H1 (cell line): Measurements from ENCODE around the gene RPS6KA4. TPM values are rescaled to one million over a fixed set of nuclear protein-coding genes. Genes with fewer than 3 reads are reported as not detected.
A peak's percentile ranks its signal among the peaks of the same experiment; 100 is the strongest.

Experiments used
- CTCF ChIA-PET: fragments of 300-600 bp; sonication (Branson Sonifier 250); formaldehyde crosslinking; loops from one replicate; lab custom pipeline; 2021; ENCODE audit not compliant: partially characterized antibody; lab: Charles Lee
- POLR2A ChIA-PET: fragments of 300-600 bp; sonication (Branson Sonifier 250); formaldehyde crosslinking; loops from one replicate; lab custom pipeline; 2021; ENCODE audit warnings: inconsistent platforms; ENCODE audit not compliant: partially characterized antibody; lab: Charles Lee
- DNase-seq, 2 experiments: peaks; one replicate each; pipeline versions ENCODE4 v3.0.0 to v3.0.0-alpha.2; 2010 to 2022; ENCODE audit warnings: low spot score in 2 of 2, low read depth in 1 of 2, mixed read lengths in 1 of 2
- FAIRE-seq: peaks from 2 replicates; lab custom pipeline; 2011; peaks lifted over from hg19 to GRCh38; lab: Jason Lieb, UNC
- H2AFZ ChIP-seq: 2 replicates; pipeline ENCODE4 v1.8.1; 2012; ENCODE audit warnings: low read length, inconsistent platforms
- H2AK5ac ChIP-seq: 2 replicates; pipeline ENCODE4 v1.6.1; 2013; ENCODE audit warnings: low read depth, low read length
- H2BK120ac ChIP-seq: replicated peaks from 2 replicates; pipeline ENCODE3; 2013; ENCODE audit warnings: low read depth, low read length, inconsistent platforms
- H2BK12ac ChIP-seq: 2 replicates; pipeline ENCODE4 v1.6.1; 2013; ENCODE audit warnings: low read depth, low read length
- H2BK15ac ChIP-seq: 2 replicates; pipeline ENCODE4 v1.6.1; 2013; ENCODE audit warnings: low read length
- H2BK20ac ChIP-seq: 2 replicates; pipeline ENCODE4 v1.6.1; 2013; ENCODE audit warnings: low read length
- H2BK5ac ChIP-seq: 2 replicates; pipeline ENCODE4 v1.6.1; 2013; ENCODE audit warnings: low read depth, low read length
- H3K14ac ChIP-seq: 2 replicates; pipeline ENCODE4 v1.6.1; 2013; ENCODE audit warnings: inconsistent platforms; ENCODE audit not compliant: insufficient read length
- H3K18ac ChIP-seq: 2 replicates; pipeline ENCODE4 v1.6.1; 2013; ENCODE audit warnings: low read length; ENCODE audit errors: extremely low read depth
- H3K23ac ChIP-seq: 2 replicates; pipeline ENCODE4 v1.6.1; 2013; ENCODE audit warnings: inconsistent platforms; ENCODE audit not compliant: insufficient read length
- H3K23me2 ChIP-seq: 2 replicates; pipeline ENCODE4 v1.6.1; 2013; ENCODE audit warnings: low read depth, low read length
- H3K27ac ChIP-seq: 2 replicates; pipeline ENCODE4 v1.6.1; 2011; ENCODE audit warnings: low read depth, low read length, inconsistent platforms
- H3K27me3 ChIP-seq, 4 experiments: replicated peaks in 1 of 4; 1 replicate in 1 of 4; 2 replicates in 3 of 4; pipeline versions ENCODE4 v1.6.1 to v1.8.1; 2011 to 2013; ENCODE audit warnings: low read length in 3 of 4, mild to moderate bottlenecking in 3 of 4, inconsistent platforms in 2 of 4, mixed read lengths in 2 of 4, moderate library complexity in 1 of 4; ENCODE audit not compliant: control insufficient read depth in 3 of 4, insufficient read depth in 3 of 4; ENCODE audit errors: extremely low read depth in 1 of 4
- H3K36me3 ChIP-seq, 4 experiments: 2 replicates each; pipeline versions ENCODE4 v1.6.1 to v1.8.1; 2011 to 2013; ENCODE audit warnings: mild to moderate bottlenecking in 4 of 4, low read length in 3 of 4, moderate library complexity in 2 of 4, control low read depth in 1 of 4, inconsistent platforms in 1 of 4; ENCODE audit not compliant: insufficient read depth in 4 of 4, control insufficient read depth in 2 of 4
- H3K4ac ChIP-seq: replicated peaks from 2 replicates; pipeline ENCODE3; 2013; ENCODE audit warnings: low read length, low read depth, mixed read lengths, inconsistent platforms; ENCODE audit not compliant: insufficient read length
- H3K4me1 ChIP-seq, 4 experiments: replicated peaks in 1 of 4; 1 replicate in 1 of 4; 2 replicates in 3 of 4; pipeline versions ENCODE4 v1.6.1 to v1.8.1; 2011 to 2013; ENCODE audit warnings: low read length in 3 of 4, inconsistent platforms in 2 of 4, mixed read lengths in 1 of 4; ENCODE audit not compliant: insufficient read depth in 4 of 4, control insufficient read depth in 3 of 4
- H3K4me2 ChIP-seq, 2 experiments: 2 replicates each; pipeline versions ENCODE4 v1.6.1 to v1.8.1; 2011 to 2013; ENCODE audit warnings: low read depth in 2 of 2, low read length in 2 of 2, control low read depth in 1 of 2, inconsistent platforms in 1 of 2, mild to moderate bottlenecking in 1 of 2; ENCODE audit not compliant: insufficient read depth in 1 of 2
- H3K4me3 ChIP-seq, 4 experiments: fragments of 200-600, 300-600 bp in 1 of 4; sonication (generic), shearing (Covaris generic), sonication (Bioruptor Twin) in 1 of 4; 2 replicates each; pipeline versions ENCODE4 v1.5.1 to v1.8.1; 2011 to 2016; ENCODE audit warnings: low read length in 4 of 4, low read depth in 3 of 4, control low read depth in 2 of 4, inconsistent platforms in 2 of 4, mild to moderate bottlenecking in 2 of 4, mixed read lengths in 1 of 4, moderate library complexity in 1 of 4; ENCODE audit not compliant: insufficient read depth in 2 of 4; ENCODE audit errors: extremely low read depth in 1 of 4
- H3K56ac ChIP-seq: replicated peaks from 2 replicates; pipeline ENCODE3; 2013; ENCODE audit warnings: low read depth, mild to moderate bottlenecking, mixed read lengths, low read length, inconsistent platforms; ENCODE audit not compliant: insufficient read length
- H3K79me1 ChIP-seq: 2 replicates; pipeline ENCODE4 v1.6.1; 2013; ENCODE audit warnings: low read depth, low read length, control low read depth
- H3K79me2 ChIP-seq, 2 experiments: 2 replicates each; pipeline versions ENCODE4 v1.6.1 to v1.8.1; 2012 to 2013; ENCODE audit warnings: low read length in 2 of 2, mild to moderate bottlenecking in 2 of 2, inconsistent platforms in 1 of 2; ENCODE audit not compliant: insufficient read depth in 2 of 2, control insufficient read depth in 1 of 2
- H3K9ac ChIP-seq, 4 experiments: replicated peaks in 1 of 4; 1 replicate in 1 of 4; 2 replicates in 3 of 4; pipeline versions ENCODE4 v1.6.1 to v1.8.1; 2011 to 2013; ENCODE audit warnings: low read depth in 3 of 4, low read length in 3 of 4, control low read depth in 2 of 4, mild to moderate bottlenecking in 2 of 4, moderate library complexity in 2 of 4, inconsistent platforms in 1 of 4; ENCODE audit errors: extremely low read depth in 1 of 4
- H3K9me3 ChIP-seq, 2 experiments: 2 replicates each; pipeline versions ENCODE4 v1.6.1 to v1.8.1; 2012 to 2013; ENCODE audit warnings: mild to moderate bottlenecking in 2 of 2, moderate library complexity in 2 of 2, control low read depth in 1 of 2, inconsistent platforms in 1 of 2, low read depth in 1 of 2, low read length in 1 of 2, mixed read lengths in 1 of 2; ENCODE audit not compliant: insufficient read depth in 2 of 2
- H4K20me1 ChIP-seq, 2 experiments: replicated peaks in 1 of 2; 2 replicates each; pipeline versions ENCODE3 to v1.8.1; 2011 to 2013; ENCODE audit warnings: inconsistent platforms in 2 of 2, low read length in 2 of 2, mild to moderate bottlenecking in 1 of 2; ENCODE audit not compliant: insufficient read depth in 2 of 2, control insufficient read depth in 1 of 2
- H4K5ac ChIP-seq: 2 replicates; pipeline ENCODE4 v1.6.1; 2013; ENCODE audit warnings: low read length, low read depth, mixed read lengths, inconsistent platforms; ENCODE audit not compliant: insufficient read length
- H4K8ac ChIP-seq: 2 replicates; pipeline ENCODE4 v1.8.0; 2013; ENCODE audit warnings: mild to moderate bottlenecking, moderate library complexity, low read length, inconsistent platforms; ENCODE audit not compliant: insufficient read depth; ENCODE audit errors: extremely low read depth
- H4K91ac ChIP-seq: replicated peaks from 2 replicates; pipeline ENCODE3; 2013; ENCODE audit warnings: low read length, mixed read lengths, inconsistent platforms; ENCODE audit not compliant: insufficient read length
- BRCA1 ChIP-seq: IDR thresholded peaks from 2 replicates; pipeline ENCODE4 v1.6.1; 2012; ENCODE audit warnings: low read depth, low read length, improper control_type of control experiment
- CTBP2 ChIP-seq: IDR thresholded peaks from 2 replicates; pipeline ENCODE4 v1.7.0; 2011; ENCODE audit warnings: borderline replicate concordance, mild to moderate bottlenecking, moderate library complexity, mixed read lengths, low read length; ENCODE audit not compliant: insufficient read depth, insufficient read length
- KDM1A ChIP-seq: fragments of 200-600, 300-600 bp; sonication (generic); IDR thresholded peaks from 2 replicates; pipeline ENCODE4 v1.7.1; 2016; ENCODE audit warnings: mild to moderate bottlenecking, low read length, borderline replicate concordance
- POU5F1 ChIP-seq: IDR thresholded peaks from 2 replicates; pipeline ENCODE4 v1.6.1; 2011; ENCODE audit warnings: low read depth, mild to moderate bottlenecking, low read length, moderate library complexity
- SAP30 ChIP-seq: fragments of 300-600 bp; sonication (generic); IDR thresholded peaks from 2 replicates; pipeline ENCODE4 v1.7.1; 2012; ENCODE audit warnings: low read length, moderate library complexity, mild to moderate bottlenecking, inconsistent platforms; ENCODE audit not compliant: insufficient read depth, insufficient replicate concordance
- SIRT6 ChIP-seq: IDR thresholded peaks from one replicate; pipeline ENCODE4 v1.7.1; 2012; ENCODE audit warnings: low read length, inconsistent platforms
- USF2 ChIP-seq: IDR thresholded peaks from 2 replicates; pipeline ENCODE4 v1.6.1; 2011; ENCODE audit warnings: low read length, improper control_type of control experiment
- WGBS, 2 experiments: shearing (Covaris generic) in 1 of 2; methylation state at CpG; one replicate each; pipeline versions ENCODE4 v1.1.6 to v1.1.7; 2013 to 2015; ENCODE audit warnings: low lambda C conversion rate in 2 of 2, mixed read lengths in 2 of 2, inconsistent platforms in 1 of 2, low coverage in 1 of 2, missing lambda C conversion rate in 1 of 2; ENCODE audit not compliant: insufficient replicate concordance in 2 of 2, insufficient coverage in 1 of 2, insufficient read length in 1 of 2; ENCODE audit errors: extremely low coverage in 1 of 2, missing lambda C conversion rate in 1 of 2; 5-methylcytosine and 5-hydroxymethylcytosine counted together
- polyA plus RNA-seq, 7 experiments: library from polyadenylated mRNA; depleted of rRNA in 3 of 7; stranded (reverse) in 5 of 7; unstranded in 2 of 7; fragments of >200 nt in 5 of 7; fragments of 200-250 nt in 2 of 7; gene quantifications; 1 replicate in 5 of 7; 2 replicates in 1 of 7; 4 replicates in 1 of 7; pipeline versions ENCODE4 v1.2.1 to v1.2.3, GENCODE V29; 2011 to 2013; ENCODE audit warnings: missing spikeins in 2 of 7, mixed read lengths in 2 of 7
- total RNA-seq: library from RNA; stranded (reverse); fragmentation: NEBNext Ultra II Directional; extraction: Animal tissue kit (Norgen Biotek cat#: 25700); gene quantifications from 2 replicates; pipeline ENCODE4 v1.2.1, GENCODE V29; 2021

RPS6KA4 gene
- total and polyA plus RNA-seq, 2 of the 8 experiments (the other 6 are each of a cell fraction or from before 2014, with no cell fraction given): 8.2 to 12.6 TPM

GRCh38 chr11:64357904-64358535, 942 bp upstream of the RPS6KA4 start:
- H3K23ac ChIP-seq: no peak overlapping the region
- ChIA-PET CTCF (interaction anchor here (0.5 to 37.6 kb wide), 13 partner anchors 9 to 392 kb away, joined by 3 to 614 read pairs (median 8); partner anchors contain the start of genes CATSPERZ, CCDC88B, ESRRA and PRDX5), POLR2A (interaction anchor here (1.2 to 3.6 kb wide), 7 partner anchors 9 to 173 kb away, joined by 3 to 14 read pairs (median 4); no protein-coding TSS in a partner anchor)
- WGBS, 2 experiments: 74% methylated on average over 10 of the region's 13 CpGs; no CpG with 5 or more reads in 1 of the 2 experiments
- no peak overlapping the region for H2AFZ ChIP-seq
- H4K91ac ChIP-seq: peak overlapping the region; percentile 87
- no peaks in the 10 kb centered on the region for H3K27me3 ChIP-seq
- no peak overlapping the region; the same call in 1 of the 2 replicates for H3K18ac ChIP-seq
- H4K8ac ChIP-seq: peak overlapping the region; percentile 37
- no peak overlapping the region for H3K27ac ChIP-seq
- H3K9ac ChIP-seq: no peak overlapping the region
- peaks cover 0 to 9% (median 2%) of the 10 kb centered on the region in 4 experiments; a peak in 3 of 8 replicates for H3K36me3 ChIP-seq
- DNase-seq (peak in 1 of 2 experiments; percentile 51), FAIRE-seq (no peak)
- H2AK5ac ChIP-seq: peak overlapping the region; percentile 43; the same call in 1 of the 2 replicates
- peak overlapping the region; percentile 76 to 87; a peak in 3 of 4 replicates for H3K4me2 ChIP-seq
- peaks cover 0 to 4% of the 10 kb centered on the region in 2 experiments for H4K20me1 ChIP-seq
- H3K23me2 ChIP-seq: peaks cover 7% of the 10 kb centered on the region; the same call in 1 of the 2 replicates
- no peak overlapping the region for H2BK15ac ChIP-seq
- no peaks in the 10 kb centered on the region for H3K79me2 ChIP-seq
- H2BK5ac ChIP-seq: no peak overlapping the region
- no peak overlapping the region for H3K14ac ChIP-seq
- H3K4me1 ChIP-seq: peaks cover 0 to 39% (median 30%) of the 10 kb centered on the region in 4 experiments; a peak in 6 of 7 replicates
- no peak overlapping the region; a peak in 1 of 8 replicates for H3K4me3 ChIP-seq
- H3K4ac ChIP-seq: peak overlapping the region; percentile 96
- H2BK12ac ChIP-seq: no peak overlapping the region
- no peak overlapping the region for H4K5ac ChIP-seq
- TF ChIP-seq BRCA1: no peak
- no peak for TF ChIP-seq POU5F1
- no peak for TF ChIP-seq KDM1A
- no peak for TF ChIP-seq SAP30
- TF ChIP-seq SIRT6: no peak
- no peak for TF ChIP-seq CTBP2
- no peak for TF ChIP-seq USF2
- H3K79me1 ChIP-seq: no peaks in the 10 kb centered on the region; the same call in 1 of the 2 replicates
- peak overlapping the region; percentile 27 for H2BK120ac ChIP-seq
- H3K56ac ChIP-seq: no peak overlapping the region
- no peak overlapping the region for H2BK20ac ChIP-seq
- H3K9me3 ChIP-seq: no peaks in the 10 kb centered on the region
